Vagina (tissue), 2 donors: Measurements from ENCODE around the gene CAPN3.

Experiments
- POLR2AphosphoS5 ChIP-seq, 2 donors: sonication (generic); formaldehyde crosslinking; IDR thresholded peaks; one replicate each; pipeline ENCODE4 v1.9.0; 2017; ENCODE audit warnings: antibody characterized with exemption in 2 of 2, mild to moderate bottlenecking in 2 of 2, low read depth in 1 of 2; ENCODE audit not compliant: insufficient read depth in 1 of 2
- TF ChIP-seq, protein P1 (sequence below), 3 experiments: fragments of 450-650 bp in 2 of 3; fragments of 200-600 bp in 1 of 3; sonication (generic) in 1 of 3; IDR thresholded peaks; one replicate each; pipeline ENCODE4 v1.5.1; 2017 to 2019; ENCODE audit warnings: antibody characterized with exemption in 3 of 3, mild to moderate bottlenecking in 2 of 3, moderate library complexity in 2 of 3

GRCh38 chr15:42392309-42393024, 33.2 kb downstream of the CAPN3 start:
- TF ChIP-seq, protein P1, sequence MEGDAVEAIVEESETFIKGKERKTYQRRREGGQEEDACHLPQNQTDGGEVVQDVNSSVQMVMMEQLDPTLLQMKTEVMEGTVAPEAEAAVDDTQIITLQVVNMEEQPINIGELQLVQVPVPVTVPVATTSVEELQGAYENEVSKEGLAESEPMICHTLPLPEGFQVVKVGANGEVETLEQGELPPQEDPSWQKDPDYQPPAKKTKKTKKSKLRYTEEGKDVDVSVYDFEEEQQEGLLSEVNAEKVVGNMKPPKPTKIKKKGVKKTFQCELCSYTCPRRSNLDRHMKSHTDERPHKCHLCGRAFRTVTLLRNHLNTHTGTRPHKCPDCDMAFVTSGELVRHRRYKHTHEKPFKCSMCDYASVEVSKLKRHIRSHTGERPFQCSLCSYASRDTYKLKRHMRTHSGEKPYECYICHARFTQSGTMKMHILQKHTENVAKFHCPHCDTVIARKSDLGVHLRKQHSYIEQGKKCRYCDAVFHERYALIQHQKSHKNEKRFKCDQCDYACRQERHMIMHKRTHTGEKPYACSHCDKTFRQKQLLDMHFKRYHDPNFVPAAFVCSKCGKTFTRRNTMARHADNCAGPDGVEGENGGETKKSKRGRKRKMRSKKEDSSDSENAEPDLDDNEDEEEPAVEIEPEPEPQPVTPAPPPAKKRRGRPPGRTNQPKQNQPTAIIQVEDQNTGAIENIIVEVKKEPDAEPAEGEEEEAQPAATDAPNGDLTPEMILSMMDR (IDR thresholded peaks at IDR 0.05): no peak
- no peak for TF ChIP-seq POLR2AphosphoS5 (IDR thresholded peaks at IDR 0.05; ENCODE audit: insufficient read depth in 1 of 2, low read depth in 1 of 2)
